ENCODE data around the gene TNF.
"Not testable (repeated sequence)": the region's sequence is repeated elsewhere in the genome, so short reads cannot be mapped to it uniquely, and the experiment has no call there.

Gene TNF

GRCh38 chr6:31588871-31589650, 13.7 kb downstream of the TNF start:
- DNase-seq (ENCODE audit: low read depth) = no peak

GRCh38 chr6:31590691-31591090, 15.3 kb downstream of the TNF start:
- not testable (repeated sequence) for DNase-seq (ENCODE audit: low read depth)

- DNase-seq (ENCODE audit: low read depth) = no peak
Measured at GRCh38 chr6:31592396-31592771, 17.0 kb downstream of the TNF start.

DNA sequence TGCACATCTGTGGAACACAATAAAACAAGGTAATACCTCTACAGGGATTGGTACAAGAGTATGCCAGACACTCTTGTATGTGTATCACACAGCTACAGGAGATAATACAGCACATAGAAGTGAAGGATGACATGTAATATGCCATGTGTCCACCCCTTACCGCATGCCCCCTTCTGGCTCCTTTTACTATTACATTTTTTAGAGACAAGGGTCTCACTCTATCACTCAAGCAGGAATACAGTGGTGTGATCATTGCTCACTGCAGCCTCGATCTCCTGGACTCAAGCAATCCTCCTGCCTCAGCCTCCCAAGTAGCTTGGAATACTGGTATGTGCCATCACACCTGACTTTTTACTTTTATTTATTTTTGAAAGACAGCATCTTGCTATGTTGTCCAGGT, 21.6 kb downstream of the TNF start:
- DNase-seq (ENCODE audit: low read depth) = no peak

DNA sequence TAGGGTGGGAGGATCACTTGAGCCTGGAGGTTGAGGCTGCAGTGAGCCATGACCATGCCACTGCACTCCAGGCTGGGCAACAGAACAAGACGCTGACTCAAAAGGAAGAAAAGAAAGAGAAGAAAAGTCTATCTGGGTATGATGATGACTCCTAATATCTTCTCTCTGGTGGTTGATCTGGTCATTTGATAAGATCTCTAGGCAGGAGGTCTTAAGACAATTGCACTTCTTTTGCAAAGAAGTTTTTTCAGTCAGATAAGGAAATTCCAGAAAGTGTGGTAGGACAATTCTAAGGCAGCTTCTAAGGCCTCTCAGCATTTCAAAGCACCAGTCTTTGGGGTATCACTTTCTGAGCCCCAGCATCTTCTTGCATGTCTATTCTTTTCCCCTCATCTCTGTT, 32.0 kb downstream of the TNF start:
- no peak for DNase-seq (ENCODE audit: low read depth)

DNA sequence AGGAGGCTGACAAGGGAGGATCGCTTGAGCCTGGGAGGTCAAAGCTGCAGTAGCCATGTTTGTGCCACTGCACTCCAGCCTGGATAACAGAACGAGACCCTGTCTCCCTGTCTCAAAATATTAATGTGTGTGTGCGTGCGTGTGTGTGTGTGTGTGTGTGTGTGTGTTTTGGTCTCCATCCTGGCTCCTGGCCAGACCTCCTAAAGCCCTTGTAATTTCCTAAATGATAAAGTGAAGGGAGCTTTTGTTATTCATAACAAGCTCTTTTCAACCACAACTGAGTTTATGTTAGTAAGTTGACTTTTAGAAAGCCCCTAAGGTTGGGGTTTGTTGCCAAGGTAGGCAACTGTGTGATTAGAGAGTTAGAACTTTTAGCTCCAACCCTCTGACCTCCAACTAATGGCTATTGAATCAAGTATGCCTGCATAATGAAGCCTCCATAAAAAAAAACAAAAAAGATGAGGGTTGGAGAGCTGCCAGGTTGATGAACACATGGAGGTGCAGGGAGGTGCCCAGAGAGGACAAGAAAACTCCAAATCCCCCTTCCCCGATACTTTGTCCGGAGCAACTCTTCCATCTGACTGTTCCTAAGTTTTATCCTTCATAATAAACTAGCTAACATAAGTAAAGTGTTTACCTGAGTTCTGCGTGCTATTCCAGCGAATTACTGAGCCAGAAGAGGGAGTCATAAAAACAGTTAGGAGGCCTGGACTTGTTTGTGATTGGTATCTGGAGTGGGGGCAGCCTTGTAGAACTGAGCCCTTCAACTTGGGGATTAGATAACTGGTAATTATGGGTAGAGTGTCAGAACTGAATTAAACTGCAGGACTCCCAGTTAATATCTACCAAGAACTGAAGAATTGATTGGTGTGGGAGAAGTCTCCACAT, 34.4 kb downstream of the TNF start:
- DNase-seq (ENCODE audit: low read depth) = no peak

DNA sequence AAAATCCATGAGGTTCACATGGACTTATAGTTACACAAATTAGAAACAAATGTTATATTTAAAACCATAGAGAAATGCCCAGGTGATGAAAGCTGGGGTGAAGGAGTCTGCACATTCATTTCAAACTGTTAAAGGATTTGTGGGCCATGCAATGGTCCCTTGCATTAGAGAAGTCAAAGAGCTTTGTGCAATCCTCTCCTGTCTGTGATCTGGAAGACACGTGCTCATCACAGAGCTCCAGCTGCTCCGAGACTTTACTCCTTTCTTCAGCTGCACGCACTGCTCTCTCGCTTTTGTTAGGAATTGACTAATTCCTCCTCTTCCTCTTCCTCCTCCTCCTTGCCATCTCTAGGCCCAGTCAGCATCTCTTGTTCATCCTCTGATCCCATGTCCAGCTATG, 35.6 kb downstream of the TNF start:
- DNase-seq (ENCODE audit: low read depth) = no peak

DNA sequence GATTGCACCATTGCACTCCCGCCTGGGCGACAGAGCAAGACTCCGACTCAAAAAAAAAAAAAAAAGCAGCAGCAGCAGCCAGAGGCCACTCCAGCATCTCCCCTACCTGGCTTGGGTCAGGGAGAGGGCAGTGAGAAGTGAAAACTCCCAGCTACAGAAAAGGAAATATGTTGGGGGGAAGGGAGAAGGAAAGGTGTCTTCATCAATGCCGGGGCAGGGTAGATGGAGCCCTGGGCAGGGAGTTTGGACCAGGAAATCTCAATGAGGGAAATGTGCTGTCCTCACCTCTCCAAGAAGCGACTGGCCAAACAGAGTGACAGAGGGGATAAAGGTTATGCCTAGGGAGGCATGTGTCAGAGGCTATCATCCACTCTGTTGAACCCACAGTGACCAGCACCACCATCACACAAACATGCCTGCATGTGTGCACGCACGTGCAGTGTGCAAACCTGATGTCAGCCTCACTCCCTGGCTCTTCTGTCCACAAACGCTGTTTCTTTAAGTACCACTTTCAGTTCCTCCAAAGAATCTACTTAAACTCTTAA, 38.8 kb downstream of the TNF start:
- no peak for DNase-seq (ENCODE audit: low read depth)

DNA sequence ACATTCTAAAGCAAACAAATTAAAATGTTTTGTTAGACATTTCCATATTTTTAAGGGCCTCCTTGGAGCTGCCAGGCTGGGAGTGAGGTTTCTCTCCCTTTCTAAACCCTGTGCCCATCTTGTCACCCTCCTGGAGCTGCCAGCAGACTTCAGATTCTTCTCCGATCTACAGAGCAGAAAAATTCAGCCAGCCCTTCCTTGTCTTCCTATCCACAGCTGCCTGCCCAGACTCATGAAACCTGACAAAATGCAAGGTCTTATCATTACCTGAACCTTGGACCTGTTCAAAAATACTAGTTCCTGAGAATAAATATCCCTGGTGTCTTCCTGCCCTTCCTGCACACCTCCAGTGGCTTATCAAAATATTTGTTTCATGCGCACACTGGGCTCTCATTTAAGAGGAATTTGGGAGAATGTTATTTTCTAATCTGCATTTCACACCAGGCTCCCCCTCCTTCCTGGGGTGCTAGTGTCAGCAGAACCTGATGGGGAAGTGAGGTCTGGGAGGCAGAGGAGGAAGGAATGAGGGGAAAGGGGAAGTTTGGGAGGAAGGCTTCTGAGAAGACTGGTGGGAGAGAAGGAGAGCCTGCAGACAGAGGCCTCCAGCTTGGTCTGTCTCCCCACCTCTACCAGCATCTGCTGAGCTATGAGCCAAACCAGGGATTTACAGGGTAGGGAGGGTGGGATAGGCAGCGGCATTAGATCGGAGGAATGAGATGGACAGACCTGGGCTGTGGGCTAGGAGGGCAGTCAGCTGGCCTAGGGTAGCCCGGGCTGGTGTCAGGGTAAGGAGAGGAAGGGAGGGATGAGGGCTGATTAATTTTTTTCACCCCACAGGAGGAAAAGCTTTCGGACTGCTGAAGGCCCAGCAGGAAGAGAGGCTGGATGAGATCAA, 39.6 kb downstream of the TNF start, which contains the start of gene AIF1:
Gene AIF1, plus strand, starts transcription at position 551 of the 895 bp plus-strand sequence. Its CDS starts 96 bp downstream, at position 647.
- DNase-seq (ENCODE audit: low read depth) = no peak

DNA sequence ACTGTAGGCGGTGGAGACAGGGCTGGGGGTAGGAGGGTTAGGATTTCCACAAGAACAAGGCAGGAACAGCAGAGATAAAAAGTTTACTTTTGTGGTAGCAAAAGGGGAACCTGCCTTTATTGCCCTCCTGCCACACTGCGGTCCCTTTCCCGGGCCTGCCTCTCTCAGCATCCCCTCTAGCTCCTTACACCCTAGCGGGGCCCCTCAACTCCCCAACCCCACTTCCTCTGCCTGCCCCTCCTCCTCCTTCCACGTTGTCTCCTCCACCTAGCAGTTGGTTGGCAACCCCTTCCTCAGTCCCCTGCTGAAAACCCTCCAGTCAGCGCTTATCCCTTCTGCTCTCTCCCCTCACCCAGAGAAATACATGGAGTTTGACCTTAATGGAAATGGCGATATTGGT, 40.4 kb downstream of the TNF start:
- DNase-seq (ENCODE audit: low read depth) = no peak

DNA sequence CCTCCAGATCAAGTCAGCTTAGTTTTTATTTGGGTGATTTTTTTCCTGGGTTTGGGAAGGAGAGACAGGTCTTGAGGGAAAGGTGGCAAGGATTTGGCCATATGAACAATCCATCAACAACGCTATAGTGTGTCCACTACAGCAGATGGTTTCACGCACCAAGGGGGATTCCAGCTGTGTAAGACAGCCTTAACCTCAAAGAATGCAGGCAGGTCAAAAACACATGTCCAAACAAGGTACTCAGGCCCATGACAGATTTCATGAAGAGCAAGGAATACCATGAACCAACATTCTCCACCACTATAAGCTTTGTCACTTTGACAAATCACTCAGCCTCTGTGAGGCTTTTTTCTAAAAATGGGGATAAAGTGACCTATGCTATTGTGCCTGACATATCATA, 41.6 kb downstream of the TNF start:
- no peak for DNase-seq (ENCODE audit: low read depth)

DNA sequence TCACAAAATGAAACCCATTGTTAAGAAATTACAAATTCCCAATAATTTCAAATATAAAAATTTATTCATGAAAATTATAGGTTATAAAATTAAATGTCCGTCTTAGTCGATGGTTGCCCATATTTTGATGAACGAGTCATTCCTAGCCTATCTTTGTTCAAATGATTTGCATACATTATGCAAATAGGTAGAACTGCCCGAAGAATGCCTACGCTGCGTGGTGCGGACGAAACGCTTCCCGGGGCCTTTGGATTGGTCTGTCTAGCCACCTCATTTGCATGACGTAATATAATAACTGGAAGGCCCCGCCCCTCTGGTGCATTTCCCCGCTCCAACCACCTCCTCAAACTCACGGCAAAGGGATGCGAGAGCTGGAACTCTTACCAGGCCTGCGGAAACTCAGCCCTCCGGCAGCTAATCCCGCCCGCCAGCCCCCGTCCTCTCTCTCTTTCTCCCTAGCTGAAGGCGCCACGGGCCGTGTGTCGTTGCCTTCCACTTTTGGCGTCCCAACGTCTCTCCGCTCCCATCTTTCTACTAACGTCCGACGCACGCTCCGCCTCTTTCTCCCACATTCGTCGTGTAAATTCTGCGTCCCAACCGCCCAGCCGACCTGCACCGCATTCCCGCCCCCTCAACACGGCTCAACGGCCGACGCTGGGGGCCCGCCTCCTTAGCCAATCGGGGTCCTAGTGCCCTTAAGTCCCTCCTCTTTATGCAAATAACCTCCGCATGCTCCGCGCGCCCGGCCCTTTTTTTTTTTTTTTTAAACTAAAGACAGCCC, 44.6 kb downstream of the TNF start:
- peak; percentile 90 for DNase-seq (ENCODE audit: low read depth)

- no peak for DNase-seq (ENCODE audit: low read depth)
Measured at GRCh38 chr6:31620586-31621319, 45.4 kb downstream of the TNF start, which contains the start of gene PRRC2A. TSS of gene PRRC2A (plus strand) at chr6:31620715. CDS start at chr6:31622790, 2,075 bp downstream.

DNA sequence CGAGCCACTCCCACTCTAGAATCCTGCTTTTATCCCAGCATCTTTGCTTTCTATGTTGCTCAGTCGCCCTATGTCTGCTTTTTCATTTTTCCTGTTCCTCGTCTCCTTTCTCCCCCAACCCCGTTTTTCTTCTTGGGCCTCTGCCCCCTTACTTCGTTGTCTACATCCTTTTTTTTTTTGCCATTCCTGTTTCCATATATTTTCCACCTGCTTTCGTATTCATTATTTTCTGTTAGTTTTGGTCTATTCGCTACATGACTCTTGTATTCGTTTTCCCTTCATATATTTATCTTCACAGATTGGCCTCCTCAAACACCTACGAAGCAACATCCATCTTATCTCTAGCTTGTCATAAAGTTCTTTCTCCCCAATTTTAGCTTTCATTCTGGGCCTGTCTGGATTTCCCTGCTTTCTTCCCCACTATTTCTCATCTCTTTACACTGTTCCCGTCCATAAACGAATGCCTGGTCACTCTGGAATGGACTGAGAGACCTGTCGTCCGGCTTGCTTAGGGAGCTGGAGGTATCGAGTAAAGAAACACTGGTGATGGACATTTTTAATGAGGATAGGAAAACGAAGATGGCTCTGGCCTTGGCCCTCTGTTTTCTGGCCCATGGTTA, 46.1 kb downstream of the TNF start:
- DNase-seq (ENCODE audit: low read depth) = no peak

GRCh38 chr6:31621991-31622390, 46.6 kb downstream of the TNF start:
- DNase-seq (ENCODE audit: low read depth) = no peak

GRCh38 chr6:31622684-31623091, 47.3 kb downstream of the TNF start:
- no peak for DNase-seq (ENCODE audit: low read depth)

DNA sequence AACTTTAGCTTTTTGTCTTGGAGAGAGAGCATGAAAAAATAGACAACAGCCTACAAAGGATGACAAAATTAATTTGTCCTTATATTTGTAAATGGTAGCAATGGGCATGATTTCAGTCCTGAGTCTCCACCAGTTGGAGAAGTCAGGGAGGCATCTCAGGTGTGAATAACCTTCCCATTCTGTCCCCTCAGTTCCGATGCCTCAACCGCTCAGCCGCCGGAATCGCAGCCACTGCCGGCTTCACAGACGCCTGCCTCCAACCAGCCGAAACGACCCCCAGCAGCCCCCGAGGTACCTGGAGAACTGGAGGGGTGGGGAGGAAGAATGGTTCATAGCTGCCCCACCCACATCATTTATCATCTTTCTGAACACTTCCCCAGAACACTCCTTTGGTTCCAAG, 48.7 kb downstream of the TNF start:
- no peak for DNase-seq (ENCODE audit: low read depth)

DNA sequence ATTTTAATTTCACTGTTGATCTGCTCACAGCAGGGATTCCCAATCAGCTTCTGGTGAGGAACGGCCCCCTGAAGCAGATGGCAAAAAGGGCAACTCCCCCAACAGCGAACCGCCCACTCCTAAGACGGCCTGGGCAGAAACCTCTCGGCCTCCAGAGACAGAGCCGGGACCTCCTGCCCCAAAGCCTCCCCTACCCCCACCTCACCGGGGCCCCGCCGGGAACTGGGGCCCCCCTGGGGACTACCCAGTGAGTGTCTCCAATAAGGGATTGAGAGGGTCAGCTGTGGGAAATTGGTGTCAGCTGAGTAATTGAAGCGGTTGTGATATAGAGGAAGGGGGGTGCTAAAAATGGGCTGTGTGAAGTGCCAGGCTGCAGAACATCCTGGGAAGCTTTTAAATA, 51.6 kb downstream of the TNF start:
- DNase-seq (ENCODE audit: low read depth) = no peak

- no peak for DNase-seq (ENCODE audit: low read depth)
Measured at GRCh38 chr6:31627690-31628287, 52.4 kb downstream of the TNF start.

Data from stimulated activated CD8-positive, alpha-beta memory T cell treated with anti-CD3 and anti-CD28 coated beads, Interleukin-12 subunit alpha, Interleukin-12 subunit beta, amount 100 ng/mL, for 4 hours (primary cell).